ENCODE results near the gene C1orf56.

C1orf56 gene

GRCh38 chr1:151061704-151062103 is 14.2 kb downstream of the C1orf56 start:
- Histone ChIP-seq H3K9ac (ENCODE audit: low read length) (no peak overlapping the region), H3K4me3 (ENCODE audit: insufficient read depth, low read length, poor library complexity, severe bottlenecking) (no peak overlapping the region), H3F3A (ENCODE audit: insufficient read depth) (peaks cover 17% of the 10 kb centered on the region), H3K27ac (ENCODE audit: low read depth, low read length) (no peak overlapping the region), H3K4me2 (ENCODE audit: low read depth, low read length, poor library complexity, severe bottlenecking) (peak overlapping the region; percentile 83), H3K9me2 (replicated peaks; ENCODE audit: insufficient read depth, low read length) (no peaks in the 10 kb centered on the region), H3K9me3 (ENCODE audit: insufficient read depth, low read length) (no peaks in the 10 kb centered on the region), H2AFZ (ENCODE audit: low read depth, low read length, severe bottlenecking) (no peak overlapping the region), H3K27me3 (ENCODE audit: low read length) (no peaks in the 10 kb centered on the region), H3K79me2 (ENCODE audit: insufficient read depth, low read length) (peaks cover 42% of the 10 kb centered on the region), H4K20me1 (ENCODE audit: low read depth, low read length) (no peaks in the 10 kb centered on the region; the same call in 1 of the 2 replicates), H3K36me3 (ENCODE audit: low read length) (no peaks in the 10 kb centered on the region)
- TF ChIP-seq CTCF (IDR thresholded peaks at IDR 0.05; ENCODE audit: insufficient read depth, low read length, poor library complexity, severe bottlenecking) (no peak), EZH2phosphoT487 (conservative IDR thresholded peaks at IDR 0.05; ENCODE audit: low read length) (no peak)

GRCh38 chr1:151062741-151063371 is 15.3 kb downstream of the C1orf56 start:
- Histone ChIP-seq H3K9ac (ENCODE audit: low read length) (no peak overlapping the region), H4K20me1 (ENCODE audit: low read depth, low read length) (no peaks in the 10 kb centered on the region; the same call in 1 of the 2 replicates), H3K9me2 (replicated peaks; ENCODE audit: insufficient read depth, low read length) (no peaks in the 10 kb centered on the region), H3K4me3 (ENCODE audit: insufficient read depth, low read length, poor library complexity, severe bottlenecking) (no peak overlapping the region), H3K27ac (ENCODE audit: low read depth, low read length) (no peak overlapping the region), H3K36me3 (ENCODE audit: low read length) (no peaks in the 10 kb centered on the region), H3K4me2 (ENCODE audit: low read depth, low read length, poor library complexity, severe bottlenecking) (no peak overlapping the region), H2AFZ (ENCODE audit: low read depth, low read length, severe bottlenecking) (no peak overlapping the region), H3K27me3 (ENCODE audit: low read length) (no peaks in the 10 kb centered on the region), H3F3A (ENCODE audit: insufficient read depth) (peaks cover 28% of the 10 kb centered on the region), H3K79me2 (ENCODE audit: insufficient read depth, low read length) (peaks cover 31% of the 10 kb centered on the region), H3K9me3 (ENCODE audit: insufficient read depth, low read length) (no peaks in the 10 kb centered on the region)
- TF ChIP-seq EZH2phosphoT487 (conservative IDR thresholded peaks at IDR 0.05; ENCODE audit: low read length) (no peak), CTCF (IDR thresholded peaks at IDR 0.05; ENCODE audit: insufficient read depth, low read length, poor library complexity, severe bottlenecking) (no peak)

GRCh38 chr1:151065089-151065645 is 17.6 kb downstream of the C1orf56 start:
- H3K79me2 ChIP-seq (ENCODE audit: insufficient read depth, low read length): peaks cover 12% of the 10 kb centered on the region; the same call in 1 of the 2 replicates
- H3K9me3 ChIP-seq (ENCODE audit: insufficient read depth, low read length): no peaks in the 10 kb centered on the region
- no peaks in the 10 kb centered on the region for H3K27me3 ChIP-seq (ENCODE audit: low read length)
- no peaks in the 10 kb centered on the region for H3K36me3 ChIP-seq (ENCODE audit: low read length)
- no peak for TF ChIP-seq CTCF (IDR thresholded peaks at IDR 0.05; ENCODE audit: insufficient read depth, low read length, poor library complexity, severe bottlenecking)
- TF ChIP-seq EZH2phosphoT487 (conservative IDR thresholded peaks at IDR 0.05; ENCODE audit: low read length): no peak
- no peak overlapping the region for H3K4me2 ChIP-seq (ENCODE audit: low read depth, low read length, poor library complexity, severe bottlenecking)
- H3K9ac ChIP-seq (ENCODE audit: low read length): no peak overlapping the region
- H2AFZ ChIP-seq (ENCODE audit: low read depth, low read length, severe bottlenecking): no peak overlapping the region
- H4K20me1 ChIP-seq (ENCODE audit: low read depth, low read length): no peaks in the 10 kb centered on the region
- H3K4me3 ChIP-seq (ENCODE audit: insufficient read depth, low read length, poor library complexity, severe bottlenecking): no peak overlapping the region
- H3K27ac ChIP-seq (ENCODE audit: low read depth, low read length): no peak overlapping the region
- no peaks in the 10 kb centered on the region for H3K9me2 ChIP-seq (replicated peaks; ENCODE audit: insufficient read depth, low read length)
- peaks cover 45% of the 10 kb centered on the region for H3F3A ChIP-seq (ENCODE audit: insufficient read depth)

Data from SU-DHL-6 (cell line).